Islet of Langerhans (tissue), 1 donor: Measurements from ENCODE around the gene SLC39A11.
"Not testable (repeated sequence)": the region's sequence is repeated elsewhere in the genome, so short reads cannot be mapped to it uniquely, and the experiment has no call there.

Source experiments
- FAIRE-seq: peaks from one replicate; lab custom pipeline; 2011; peaks lifted over from hg19 to GRCh38; lab: Jason Lieb, UNC

Gene SLC39A11

DNA sequence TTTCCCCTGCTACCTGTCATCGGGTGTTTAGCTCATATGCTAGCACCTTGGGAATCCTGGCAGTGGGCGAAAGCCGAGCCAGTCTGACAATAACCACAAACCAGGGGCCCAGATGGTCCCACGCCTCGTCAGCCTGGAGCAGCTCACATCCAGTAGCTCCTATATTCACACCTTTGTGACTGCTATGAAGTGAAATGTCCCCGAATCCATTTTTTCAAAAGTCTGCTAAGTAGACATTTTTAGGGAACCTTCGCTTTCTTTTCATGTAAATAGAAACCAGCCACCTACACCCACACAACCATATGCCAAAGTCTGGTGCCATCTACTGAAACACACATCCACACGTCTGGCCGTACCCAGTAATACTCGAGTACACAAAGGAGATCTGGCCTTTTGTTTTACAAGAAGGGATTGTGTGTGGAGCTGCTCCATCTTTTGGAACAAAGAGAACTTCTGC lies 176.8 kb downstream of the SLC39A11 start:
- no peak for FAIRE-seq

DNA sequence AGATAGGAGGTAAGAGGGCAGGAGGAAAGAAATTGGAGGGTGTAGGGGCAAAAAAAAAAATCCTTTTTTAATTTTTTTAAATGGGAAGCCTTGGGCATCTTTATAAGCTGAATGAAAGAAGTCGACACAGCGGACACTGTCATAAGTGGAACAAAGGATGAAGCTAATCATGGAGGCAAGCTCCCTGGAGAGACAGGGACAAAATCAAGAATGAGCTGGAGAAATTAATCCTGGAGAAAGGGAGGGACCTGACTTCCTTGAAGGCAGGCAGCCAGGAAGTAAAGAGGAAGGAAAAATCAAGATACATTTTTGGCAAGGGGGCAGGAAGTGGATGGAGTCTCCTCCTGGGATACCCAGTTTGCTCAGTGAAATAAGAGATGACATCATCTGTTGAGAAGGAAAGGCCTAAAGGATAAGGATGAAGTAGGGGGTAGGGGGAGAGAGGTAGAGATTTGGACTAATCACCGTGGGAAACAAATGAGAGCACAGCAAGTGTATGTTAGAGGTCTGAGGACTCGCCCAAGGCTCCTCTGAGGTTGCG lies 179.3 kb downstream of the SLC39A11 start:
- FAIRE-seq, result no peak

DNA sequence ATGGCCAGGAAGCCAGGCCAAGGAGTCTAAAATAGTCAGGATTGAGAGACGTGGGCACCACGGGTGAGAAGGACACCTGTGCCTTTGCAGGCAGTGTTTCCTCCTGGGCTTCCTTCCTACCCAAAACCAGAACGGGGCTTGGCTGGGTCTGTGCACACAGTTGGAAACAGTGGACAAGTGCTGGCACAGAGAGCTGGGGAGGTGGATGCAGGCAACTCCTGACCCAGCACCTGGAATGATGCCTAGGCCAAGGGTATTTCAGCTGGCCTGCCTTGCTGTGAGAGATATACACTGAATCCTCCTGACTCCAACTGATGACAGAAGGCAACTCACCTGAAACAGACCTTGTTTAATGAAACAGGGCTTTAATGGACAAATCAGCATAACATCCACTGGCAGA lies 186.2 kb downstream of the SLC39A11 start:
- FAIRE-seq, result no peak

DNA sequence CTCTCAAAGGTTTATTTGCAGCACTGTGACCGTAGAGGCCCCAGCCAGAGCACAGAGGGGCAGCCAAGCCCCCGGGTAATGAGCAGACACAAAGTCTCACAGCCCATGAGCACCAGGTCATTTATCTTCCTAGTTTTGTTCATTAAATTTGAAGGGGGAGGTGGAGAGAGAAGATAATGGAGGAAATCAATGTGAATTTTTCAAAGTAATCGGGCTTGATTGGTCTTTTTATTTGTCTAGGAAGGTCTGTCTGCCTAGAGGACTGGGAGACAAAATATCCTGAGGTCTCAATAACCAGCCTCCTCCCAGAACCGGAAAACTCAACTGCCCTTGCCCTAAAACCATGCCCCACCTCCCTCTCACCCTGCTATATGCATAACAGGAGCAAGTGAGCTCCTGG lies 189.0 kb downstream of the SLC39A11 start:
- no peak for FAIRE-seq

DNA sequence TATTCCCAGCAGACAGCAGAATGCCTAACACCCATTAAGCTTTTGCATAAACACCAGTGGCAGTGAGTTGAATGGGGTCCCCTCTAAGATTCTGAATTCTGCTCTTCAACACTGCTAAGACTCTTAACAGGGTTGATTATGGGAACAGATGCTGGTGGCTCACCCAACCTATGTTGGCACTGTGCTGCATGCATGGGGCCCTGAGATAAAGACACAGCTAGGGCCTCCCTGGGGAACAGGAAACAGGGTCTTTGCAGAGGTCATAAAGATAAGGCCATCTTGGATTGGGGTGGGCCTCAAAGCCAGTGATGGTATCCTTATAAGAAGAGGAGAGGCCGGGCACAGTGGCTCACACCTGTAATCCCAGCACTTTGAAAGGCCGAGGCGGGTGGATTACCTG lies 190.8 kb downstream of the SLC39A11 start:
- no peak for FAIRE-seq

DNA sequence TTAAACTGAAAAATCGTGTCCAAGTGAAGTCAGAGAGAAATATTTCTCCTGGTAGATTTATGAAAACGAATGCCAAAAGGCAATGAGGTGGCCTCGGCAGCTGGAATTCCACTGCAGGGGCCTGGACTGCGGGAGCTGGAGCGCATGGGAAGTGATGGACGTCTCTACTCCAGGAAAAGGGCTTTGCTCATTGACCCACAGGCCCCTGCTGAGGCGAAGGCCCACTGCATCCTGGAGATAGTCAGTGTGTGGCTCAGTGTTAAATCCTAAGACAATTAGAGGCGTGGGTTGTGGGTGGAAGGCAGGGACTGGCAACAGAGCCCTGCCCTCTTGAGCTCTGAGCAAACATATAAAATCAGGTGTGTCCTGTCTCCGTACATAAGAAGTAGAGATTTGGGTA lies 191.4 kb downstream of the SLC39A11 start:
- FAIRE-seq, result no peak

DNA sequence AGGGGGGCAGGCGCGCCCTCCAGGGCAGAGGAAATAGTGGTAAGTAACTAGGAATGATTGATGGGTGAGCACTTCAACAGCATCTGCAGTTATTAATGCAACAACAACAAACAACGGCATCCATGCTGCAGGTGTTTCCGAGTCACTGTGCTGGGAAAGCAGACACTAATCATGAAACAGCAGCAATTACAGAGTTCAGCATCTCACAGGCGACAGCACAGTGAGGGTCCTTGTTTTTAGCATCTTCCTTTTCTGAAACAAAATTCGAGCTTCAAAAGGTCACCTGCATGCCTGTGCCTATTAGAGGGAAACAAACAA lies 191.9 kb downstream of the SLC39A11 start:
- FAIRE-seq, result no peak

DNA sequence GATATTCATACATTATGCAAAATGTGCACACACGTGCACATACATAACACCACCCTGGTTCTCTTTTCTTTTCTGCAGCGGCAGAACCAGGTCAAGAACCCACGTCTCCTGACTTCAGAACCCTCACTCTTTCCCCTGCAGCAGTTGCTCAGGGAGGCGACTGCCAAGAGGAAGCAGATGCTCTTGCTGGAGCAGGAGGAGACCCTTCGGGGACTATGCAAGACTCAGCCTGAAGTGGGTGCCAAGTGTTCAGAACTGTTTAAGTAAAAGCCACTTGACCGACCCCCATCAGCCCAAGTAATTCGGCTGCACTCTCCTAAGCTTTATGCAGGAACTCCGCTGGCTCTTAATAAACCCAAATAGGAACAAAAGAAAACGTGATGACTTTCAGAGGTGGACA lies 193.8 kb downstream of the SLC39A11 start:
- FAIRE-seq, result no peak

DNA sequence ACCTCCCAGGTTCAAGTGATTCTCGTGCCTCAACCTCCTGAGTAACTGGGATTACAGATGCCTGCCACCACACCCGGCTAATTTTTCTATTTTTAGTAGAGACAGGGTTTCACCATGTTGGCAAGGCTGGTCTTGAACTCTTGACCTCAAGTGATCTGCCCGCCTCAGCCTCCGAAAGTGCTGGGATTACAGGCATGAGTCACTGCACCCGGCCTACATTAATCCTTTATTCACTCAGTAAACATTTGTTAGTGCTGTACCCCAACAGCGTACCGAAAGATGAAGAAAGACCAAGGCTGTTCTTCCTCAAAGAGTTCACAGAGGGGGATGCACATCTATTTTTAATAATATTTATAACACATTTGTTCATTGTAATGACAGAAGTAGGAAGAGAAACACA lies 196.2 kb downstream of the SLC39A11 start:
- FAIRE-seq, result not testable (repeated sequence)

DNA sequence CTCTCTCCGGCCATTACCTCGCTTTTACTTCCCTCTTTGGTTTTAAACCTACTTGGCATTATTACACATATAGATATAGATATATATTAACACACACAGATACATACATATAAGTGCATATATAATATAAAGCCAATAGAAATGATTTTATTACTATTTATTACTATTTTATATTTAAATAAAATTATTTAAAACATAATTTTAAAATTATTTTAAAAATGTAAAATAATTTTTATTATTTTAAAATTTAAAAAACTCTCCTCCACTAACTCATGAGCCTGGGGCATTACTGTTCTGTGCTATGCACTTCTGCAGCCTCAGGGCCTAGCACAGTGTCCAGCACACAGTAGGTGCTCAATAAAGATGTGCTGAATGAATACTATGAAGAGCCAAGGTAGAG lies 200.9 kb downstream of the SLC39A11 start:
- FAIRE-seq, result no peak

DNA sequence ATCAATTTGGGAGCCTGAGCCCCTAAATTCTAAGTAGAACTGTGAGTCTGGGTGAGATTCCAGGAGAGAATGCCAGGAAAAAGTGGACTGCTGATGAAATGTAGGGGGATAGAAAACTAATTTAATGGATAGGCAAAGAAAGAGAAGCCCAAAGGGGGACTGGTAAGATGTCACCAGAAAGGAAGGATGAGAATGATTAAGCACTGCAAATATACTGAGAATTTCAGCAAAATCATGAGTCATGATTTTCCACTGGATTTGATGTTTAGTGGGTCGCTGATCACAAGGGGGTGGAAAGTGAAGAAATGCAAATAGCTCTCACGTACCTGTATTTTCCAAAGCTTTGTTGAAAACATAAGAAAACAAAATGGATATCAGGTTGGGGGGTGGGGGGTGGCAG lies 201.8 kb downstream of the SLC39A11 start:
- no peak for FAIRE-seq

DNA sequence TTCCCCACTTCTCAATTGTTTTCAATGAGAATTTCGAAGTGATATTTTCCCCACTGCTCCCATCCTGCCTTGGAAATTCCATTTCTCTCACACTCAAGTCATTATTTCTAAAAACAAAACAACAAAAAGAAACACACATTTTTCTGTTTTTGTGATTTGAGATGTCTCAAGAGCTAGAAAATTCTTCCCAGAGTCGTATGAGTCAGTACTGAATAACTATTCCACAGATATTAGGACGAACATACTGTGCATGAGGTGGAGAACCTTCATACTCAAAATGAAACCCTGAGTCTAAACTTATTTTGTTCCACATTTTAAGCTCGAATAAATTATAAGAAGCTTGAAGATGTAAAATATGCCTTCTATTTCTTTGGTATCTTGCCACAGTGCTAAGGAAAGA lies 204.6 kb downstream of the SLC39A11 start:
- FAIRE-seq, result no peak

DNA sequence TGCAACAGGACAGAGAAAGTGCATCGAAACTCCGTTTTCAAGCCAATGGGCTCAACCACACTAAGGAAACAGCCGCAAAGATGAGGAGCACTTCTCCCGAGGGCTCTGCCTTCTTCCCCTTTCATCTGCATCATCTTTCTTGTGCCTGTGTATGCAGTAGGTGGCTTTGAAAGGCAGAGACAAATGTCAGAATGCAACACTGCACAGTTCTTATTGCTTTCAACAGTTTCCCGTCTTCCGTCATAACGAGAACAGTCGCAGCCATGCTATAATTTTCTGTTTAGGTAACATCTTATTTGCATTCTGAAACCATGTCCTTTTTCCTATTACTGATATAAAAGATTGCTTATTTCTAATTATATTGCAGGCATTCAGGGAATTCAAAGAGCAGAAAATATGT lies 205.2 kb downstream of the SLC39A11 start:
- no peak for FAIRE-seq

DNA sequence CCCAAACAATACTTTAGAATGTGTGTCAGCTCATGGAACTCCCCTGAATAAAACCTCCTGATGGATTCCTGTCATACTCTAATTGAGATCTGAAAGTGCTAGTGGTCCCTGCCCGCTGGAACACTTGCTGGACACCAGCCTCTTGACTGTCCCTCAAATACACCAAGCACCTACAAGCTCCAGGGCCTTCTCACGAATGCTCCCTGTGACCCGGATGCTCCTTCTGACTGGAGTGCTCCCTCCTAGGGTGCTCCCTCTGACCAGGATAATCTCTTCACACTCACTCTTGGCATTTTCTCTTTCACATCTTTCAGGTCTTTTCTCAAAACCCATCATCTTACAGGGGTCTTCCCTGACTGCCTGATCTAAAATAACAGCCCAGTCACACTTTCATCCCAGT lies 205.9 kb downstream of the SLC39A11 start:
- no peak for FAIRE-seq

DNA sequence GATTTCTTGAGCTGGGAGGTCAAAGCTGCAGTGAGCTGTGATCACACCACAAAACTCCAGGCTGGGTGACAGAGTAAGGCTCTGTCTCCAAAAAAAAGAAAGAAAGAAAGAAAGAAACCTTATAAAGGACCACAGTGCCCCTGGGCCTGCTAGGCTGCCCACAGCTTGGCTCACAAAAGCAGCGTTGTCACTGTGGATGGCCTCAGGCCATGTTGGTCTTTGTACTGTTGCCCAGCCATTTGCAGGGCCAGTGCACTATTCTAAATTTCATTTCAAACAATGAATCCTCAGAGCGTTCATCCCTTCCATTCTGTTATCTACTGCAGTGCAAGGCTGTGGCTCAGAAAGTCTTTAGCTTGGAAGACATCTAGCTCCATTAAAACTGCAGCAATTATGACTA lies 208.4 kb downstream of the SLC39A11 start:
- FAIRE-seq, result no peak

DNA sequence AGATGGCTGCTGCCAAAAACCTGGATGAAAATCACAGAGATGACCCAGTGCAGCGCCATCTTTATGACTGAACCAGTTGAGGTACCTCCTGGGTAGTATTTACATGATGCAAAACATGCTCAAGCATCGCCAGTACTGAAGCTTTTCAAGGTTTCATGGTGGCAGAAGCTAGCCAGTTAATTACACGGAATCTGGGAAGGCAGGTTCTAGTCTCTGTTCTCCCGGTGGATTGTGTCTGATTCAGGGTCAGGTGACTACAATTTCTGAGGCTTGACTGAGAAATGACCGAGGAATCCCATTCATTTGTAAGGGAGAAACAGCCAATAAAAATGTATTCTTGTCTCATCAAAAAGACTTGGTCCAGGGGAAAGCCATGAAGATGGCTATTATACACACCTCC lies 209.1 kb downstream of the SLC39A11 start:
- no peak for FAIRE-seq

DNA sequence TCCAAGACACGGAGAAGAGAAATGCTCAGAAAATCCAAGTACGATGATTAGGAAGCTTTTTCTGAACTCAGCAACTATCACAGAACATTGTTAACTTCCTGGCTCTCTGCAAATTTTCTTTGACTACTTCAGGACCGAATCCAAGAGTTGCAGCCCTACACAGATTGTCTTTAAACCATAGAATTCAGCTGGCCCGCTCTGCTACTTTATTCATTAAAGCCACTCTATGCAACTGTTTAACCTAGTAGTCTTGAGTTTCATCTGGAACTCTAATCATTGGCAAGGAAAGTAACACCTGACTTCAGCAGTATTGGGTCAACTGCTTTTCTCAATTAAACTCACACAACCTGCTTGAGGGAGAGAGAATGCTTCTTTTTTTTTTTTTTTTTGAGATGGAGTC lies 210.1 kb downstream of the SLC39A11 start:
- FAIRE-seq, result no peak

DNA sequence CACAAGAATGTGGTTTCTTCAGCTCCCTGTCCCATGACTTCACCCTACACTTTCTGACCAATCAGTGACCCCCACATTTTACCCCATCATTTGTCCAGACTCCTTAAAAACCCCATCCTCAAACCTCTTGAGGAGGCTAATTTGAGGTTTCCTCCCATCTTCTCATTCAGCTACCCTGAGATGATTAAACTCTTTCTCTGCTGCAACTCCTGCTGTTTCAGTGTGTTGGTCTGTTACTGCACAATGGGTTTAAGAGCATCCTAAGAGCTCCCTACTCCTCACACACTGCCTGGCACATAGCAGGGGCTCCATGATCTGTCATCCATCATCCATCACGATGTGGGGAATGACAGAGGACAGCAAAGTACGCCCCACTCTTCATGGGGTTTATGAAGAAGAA lies 212.6 kb downstream of the SLC39A11 start:
- no peak for FAIRE-seq

DNA sequence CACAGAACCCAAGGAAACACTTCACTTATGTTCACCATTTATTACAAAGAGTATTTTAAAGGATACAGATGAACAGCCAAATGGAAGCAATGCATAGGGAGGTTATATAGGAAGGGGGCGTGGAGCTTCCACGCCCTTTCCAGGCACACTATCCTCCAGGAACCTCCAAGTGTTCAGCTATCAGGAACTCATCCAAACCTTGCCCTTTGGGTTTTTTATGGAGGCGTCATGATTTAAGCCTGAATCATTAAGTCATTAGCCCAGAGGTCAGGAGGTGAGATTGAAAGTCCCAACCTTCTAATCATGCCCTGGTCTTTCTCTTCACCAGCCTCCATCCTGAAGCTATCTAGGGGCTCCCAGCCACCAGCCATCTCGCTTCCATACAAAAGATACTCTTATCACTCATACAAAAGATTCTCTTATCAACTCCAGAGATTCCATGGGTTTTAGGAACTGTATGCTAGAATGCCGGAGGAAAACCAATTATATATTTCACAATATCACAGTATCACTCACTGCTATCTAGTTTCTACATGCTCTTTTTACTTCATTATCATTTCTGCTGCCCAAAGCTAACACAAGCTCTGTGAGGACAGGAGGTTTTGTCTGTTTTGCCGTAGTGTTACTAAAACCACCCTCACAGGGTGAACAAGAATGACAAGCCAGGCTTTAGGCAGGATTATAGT lies 213.4 kb downstream of the SLC39A11 start:
- no peak for FAIRE-seq

DNA sequence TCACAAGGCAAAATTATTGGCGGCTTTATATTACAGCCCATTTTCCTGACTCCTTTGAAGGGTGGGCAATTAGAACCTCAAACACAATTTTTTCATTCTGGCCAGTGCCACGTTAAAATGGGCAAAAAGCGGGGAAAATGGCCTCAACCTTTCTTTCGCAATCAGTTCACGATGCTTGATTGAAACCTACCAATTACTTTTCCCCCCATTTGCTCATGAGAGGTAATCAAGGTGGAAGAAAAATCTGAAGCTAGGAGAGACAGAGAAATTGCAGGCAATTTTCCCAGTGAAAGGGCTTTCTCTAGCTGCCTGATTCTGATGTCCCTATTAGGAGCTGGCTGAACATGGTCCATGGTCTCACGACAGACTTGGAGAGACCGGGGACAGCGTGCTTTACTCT lies 215.1 kb downstream of the SLC39A11 start:
- no peak for FAIRE-seq

DNA sequence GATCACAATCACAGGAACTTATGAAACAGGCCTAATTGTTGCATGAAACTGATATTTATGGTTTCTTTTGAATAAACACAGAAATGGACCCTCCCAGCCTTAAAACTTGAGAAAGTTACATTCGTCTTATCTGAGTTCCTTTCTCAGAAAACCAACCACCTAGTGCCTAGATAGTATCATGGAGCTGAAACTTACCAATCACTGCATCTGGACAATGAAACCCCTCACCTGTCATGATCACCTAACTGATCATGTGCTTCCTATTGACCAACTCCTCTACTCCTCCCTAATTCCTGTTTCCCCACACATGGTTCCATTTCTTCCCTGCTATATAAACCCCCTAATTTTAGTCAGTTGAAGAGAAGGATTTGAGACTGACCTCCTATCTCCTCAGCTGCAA lies 216.1 kb downstream of the SLC39A11 start:
- no peak for FAIRE-seq

DNA sequence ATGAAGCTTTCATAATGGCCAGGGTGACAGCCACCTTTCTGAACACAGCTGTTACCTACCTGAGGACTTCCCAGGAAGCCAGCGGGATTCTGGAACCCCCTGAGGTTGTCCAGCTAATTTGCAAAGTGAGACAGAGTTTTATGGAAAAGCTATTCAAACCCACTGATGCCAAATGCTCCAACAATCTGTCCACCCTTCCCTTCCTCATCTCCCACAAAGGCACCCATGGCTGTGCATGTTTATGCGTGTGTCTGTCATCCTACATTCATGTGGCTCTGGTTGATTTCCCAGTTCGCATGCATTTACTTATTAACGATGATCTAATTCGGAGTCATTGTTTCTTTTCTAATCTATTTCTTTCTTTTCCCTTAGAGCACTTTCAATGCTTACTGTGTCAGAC lies 217.1 kb downstream of the SLC39A11 start:
- no peak for FAIRE-seq

DNA sequence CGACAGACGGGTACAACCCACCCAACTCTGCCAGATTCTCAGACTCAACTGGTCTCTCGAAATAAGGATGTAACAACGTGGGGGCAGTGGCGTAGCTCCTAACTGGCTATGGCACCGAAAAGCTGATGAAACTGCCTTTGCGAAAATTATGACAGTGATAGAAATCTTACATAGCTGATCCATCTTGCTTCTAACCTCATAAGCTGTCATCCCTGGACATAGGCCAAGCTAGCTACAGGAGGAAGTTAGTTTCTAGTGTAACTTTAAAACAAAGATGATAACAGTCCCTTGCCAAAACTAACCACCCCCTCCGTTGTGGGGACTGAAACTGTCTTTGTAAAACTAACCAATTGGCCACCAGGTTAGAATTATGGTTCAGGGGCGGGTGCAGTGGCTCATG lies 220.1 kb downstream of the SLC39A11 start:
- FAIRE-seq, result no peak

DNA sequence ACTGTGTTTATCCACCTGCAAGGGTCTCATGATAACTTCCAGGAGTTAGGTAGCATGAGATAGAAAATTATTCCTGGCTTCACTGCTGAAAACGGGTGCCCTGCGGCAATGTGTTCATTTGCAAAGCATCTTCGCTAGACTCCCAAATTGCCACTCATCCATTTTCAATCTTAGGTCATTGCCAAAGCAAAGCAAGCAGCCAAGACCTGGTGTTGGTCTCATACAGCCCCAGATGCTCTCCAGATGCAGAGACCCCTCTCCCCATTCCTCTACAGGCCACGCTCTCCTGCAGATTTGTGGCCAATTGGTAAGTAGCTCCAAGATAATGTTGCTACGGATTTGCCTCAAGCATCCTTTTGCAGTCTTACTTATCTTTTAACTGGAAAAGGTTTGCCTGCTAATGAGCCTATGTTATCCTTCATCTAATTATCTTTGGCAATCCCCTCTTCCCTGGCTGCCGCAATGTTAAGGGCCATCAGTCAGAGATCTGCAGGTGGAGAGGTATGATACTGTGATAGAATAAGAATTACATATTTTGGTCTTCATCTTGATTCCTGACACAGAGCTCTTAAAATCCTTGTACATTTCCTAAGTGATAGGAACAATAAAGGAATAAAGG lies 222.0 kb downstream of the SLC39A11 start:
- no peak for FAIRE-seq
